GM12878 (cell line): ENCODE results near the gene NOSTRIN. TPM values are rescaled to one million over a fixed set of nuclear protein-coding genes. Genes with fewer than 3 reads are reported as not detected.

Experiments used
- ATAC-seq: fragments of 200-7000 bp; cut with Tn5 transposase; 3 replicates; pipeline ENCODE4 v1.9.1; 2020; ENCODE audit warnings: mild to moderate bottlenecking, moderate library complexity
- BruUV-seq: library from RNA; stranded (reverse); fragments of 400-500 nt; replicated peaks from 2 replicates; lab custom pipeline; 2021; lab: Mats Ljungman, UMichigan
- CTCF ChIA-PET: fragments of 300-600 bp; sonication (Branson Sonifier 250); formaldehyde crosslinking; extraction: SDS; loops from one replicate; lab custom pipeline; 2021; ENCODE audit warnings: inconsistent platforms; lab: Yijun Ruan, JAX
- POLR2A ChIA-PET: fragments of 350-600 bp; formaldehyde crosslinking; extraction: SDS; loops from one replicate; lab custom pipeline; 2021; ENCODE audit warnings: inconsistent platforms; lab: Charles Lee
- RAD21 ChIA-PET: fragments of 300-600 bp; sonication (Branson Sonifier 250); formaldehyde crosslinking; loops from one replicate; lab custom pipeline; 2023; ENCODE audit warnings: antibody characterized with exemption; ENCODE audit not compliant: unreplicated experiment; lab: Charles Lee
- SMC1A ChIA-PET: fragments of 300-600 bp; sonication (Branson Sonifier 250); formaldehyde crosslinking; loops from one replicate; lab custom pipeline; 2023; ENCODE audit not compliant: unreplicated experiment, uncharacterized antibody; lab: Charles Lee
- DNase-seq: peaks from one replicate; pipeline ENCODE4 v3.0.0-alpha.2; 2011; ENCODE audit warnings: low read depth, low spot score
- FAIRE-seq: peaks from 3 replicates; lab custom pipeline; 2011; peaks lifted over from hg19 to GRCh38; lab: Jason Lieb, UNC
- H2AFZ ChIP-seq: 2 replicates; pipeline ENCODE4 v1.6.0; 2011; ENCODE audit warnings: low read depth, low read length, control low read depth; ENCODE audit not compliant: control insufficient read depth
- H3K27ac ChIP-seq: 2 replicates; pipeline ENCODE4 v1.5.1; 2011; ENCODE audit warnings: control low read depth; ENCODE audit not compliant: control insufficient read depth, insufficient read depth
- H3K27me3 ChIP-seq, 2 experiments: replicated peaks in 1 of 2; 2 replicates each; pipeline versions ENCODE4 v1.6.0 to v1.6.1; 2011; ENCODE audit warnings: low read length in 1 of 2; ENCODE audit not compliant: control insufficient read depth in 2 of 2, insufficient read depth in 2 of 2
- H3K36me3 ChIP-seq, 2 experiments: 2 replicates each; pipeline ENCODE4 v1.5.1; 2011; ENCODE audit warnings: low read length in 1 of 2; ENCODE audit not compliant: control insufficient read depth in 2 of 2, insufficient read depth in 2 of 2
- H3K4me1 ChIP-seq: 2 replicates; pipeline ENCODE4 v1.6.1; 2011; ENCODE audit warnings: mild to moderate bottlenecking, low read length, moderate library complexity, mixed read lengths; ENCODE audit not compliant: control insufficient read depth, insufficient read depth
- H3K4me2 ChIP-seq: 2 replicates; pipeline ENCODE4 v1.6.0; 2011; ENCODE audit warnings: control low read depth; ENCODE audit not compliant: control insufficient read depth, insufficient read depth
- H3K4me3 ChIP-seq: fragments of 200-600 bp; sonication (generic); 2 replicates; pipeline ENCODE4 v1.5.1; 2016
- H3K79me2 ChIP-seq: 2 replicates; pipeline ENCODE4 v1.6.0; 2011; ENCODE audit warnings: low read length; ENCODE audit not compliant: control insufficient read depth, insufficient read depth
- H3K9ac ChIP-seq: 2 replicates; pipeline ENCODE4 v1.8.0; 2011; ENCODE audit warnings: low read length, control low read depth, mixed read lengths; ENCODE audit not compliant: control insufficient read depth, insufficient read depth
- H3K9me3 ChIP-seq: replicated peaks from 3 replicates; pipeline ENCODE4 v1.5.1; 2011; ENCODE audit warnings: mild to moderate bottlenecking, low read length; ENCODE audit not compliant: control insufficient read depth, insufficient read depth
- H4K20me1 ChIP-seq: 2 replicates; pipeline ENCODE4 v1.6.0; 2011; ENCODE audit not compliant: control insufficient read depth, insufficient read depth
- ESRRA ChIP-seq: IDR thresholded peaks from 2 replicates; pipeline ENCODE4 v1.6.1; 2012; ENCODE audit warnings: mild to moderate bottlenecking, low read length, improper control_type of control experiment
- ETV6 ChIP-seq, 2 experiments: fragments of 450-650 bp in 1 of 2; IDR thresholded peaks in 1 of 2; conservative IDR thresholded peaks in 1 of 2; 2 replicates each; pipeline ENCODE4 v1.6.1; 2014; ENCODE audit warnings: antibody characterized with exemption in 1 of 2, borderline replicate concordance in 1 of 2, low read depth in 1 of 2, mild to moderate bottlenecking in 1 of 2, moderate library complexity in 1 of 2
- IKZF1 ChIP-seq: fragments of 450-650 bp; conservative IDR thresholded peaks from 2 replicates; pipeline ENCODE4 v1.6.1; 2017; ENCODE audit warnings: antibody characterized with exemption, mild to moderate bottlenecking
- NBN ChIP-seq: fragments of 450-650 bp; IDR thresholded peaks from 2 replicates; pipeline ENCODE4 v1.6.1; 2016
- SREBF1 ChIP-seq: IDR thresholded peaks from 2 replicates; pipeline ENCODE4 v1.6.1; 2012; ENCODE audit warnings: mild to moderate bottlenecking, low read length
- TCF12 ChIP-seq: IDR thresholded peaks from 2 replicates; pipeline ENCODE4 v1.6.1; 2011; ENCODE audit warnings: low read depth, mild to moderate bottlenecking, low read length
- ZBED1 ChIP-seq: IDR thresholded peaks from 2 replicates; pipeline ENCODE4 v1.6.1; 2016; ENCODE audit warnings: borderline replicate concordance
- ZBTB40 ChIP-seq: fragments of 450-650 bp; IDR thresholded peaks from 2 replicates; pipeline ENCODE4 v1.6.1; 2016; ENCODE audit warnings: mild to moderate bottlenecking, moderate library complexity, borderline replicate concordance
- WGBS: methylation state at CpG from one replicate; pipeline ENCODE4 v1.1.6; 2016; ENCODE audit warnings: low lambda C conversion rate; ENCODE audit not compliant: insufficient replicate concordance, insufficient coverage; ENCODE audit errors: missing lambda C conversion rate; 5-methylcytosine and 5-hydroxymethylcytosine counted together
- in situ Hi-C: fragments of 300-500 bp; cut with MboI; formaldehyde crosslinking; loops from 9 replicates; pipeline ENCODE4 v1.14.3; 2018; ENCODE audit warnings: mixed read lengths
- intact Hi-C: fragments of 100-400 bp; cut with micrococcal nuclease; formaldehyde crosslinking; loops from one replicate; pipeline ENCODE4 v1.14.2; 2022; ENCODE audit not compliant: unreplicated experiment
- polyA plus RNA-seq, 11 experiments: library from polyadenylated mRNA; depleted of rRNA in 4 of 11; unstranded in 6 of 11; stranded (reverse) in 5 of 11; fragments of >200 nt; fragmentation: Nextera tagmentation in 4 of 11; fragmentation: Illumina TruSeq in 1 of 11; extraction: Ambion mirVana in 4 of 11; extraction: Trizol in 1 of 11; gene quantifications; 1 replicate in 1 of 11; 2 replicates in 10 of 11; pipeline versions ENCODE4 v1.2.1 to v1.2.3, GENCODE V29; 2011 to 2016; ENCODE audit warnings: inconsistent platforms in 2 of 11, missing spikeins in 2 of 11, low read depth in 1 of 11
- total RNA-seq, 4 experiments: library from RNA; depleted of rRNA in 3 of 4; stranded (reverse); fragments of >200 nt in 3 of 4; fragmentation: Illumina TruSeq in 1 of 4; extraction: Trizol in 1 of 4; gene quantifications; 2 replicates each; pipeline versions ENCODE4 v1.2.1 to v1.2.3, GENCODE V29; 2013 to 2021
- TF ChIP-seq, protein P1 (sequence below): fragments of 450-650 bp; IDR thresholded peaks from 2 replicates; pipeline ENCODE4 v1.6.1; 2017; ENCODE audit warnings: antibody characterized with exemption, mild to moderate bottlenecking, moderate library complexity

NOSTRIN gene
- total and polyA plus RNA-seq, 10 of the 15 experiments (the other 5 are each of a cell fraction or from before 2014, with no cell fraction given), result 0.13 to 0.42 (median 0.37) TPM; not detected in 5

GRCh38 chr2:168798076-168798887, 4.2 kb upstream of the NOSTRIN start:
- intact Hi-C loops, result no loop called here
- no peaks in the 10 kb centered on the region for H3K79me2 ChIP-seq
- no peak for DNase-seq
- H3K36me3 ChIP-seq, result no peaks in the 10 kb centered on the region
- no peaks in the 10 kb centered on the region; a peak in 1 of 4 replicates for H3K27me3 ChIP-seq
- ChIA-PET SMC1A (interaction anchor here (1.3 kb wide), 1 partner anchor 122 kb away, joined by 3 read pairs; no protein-coding TSS in a partner anchor), CTCF (no interaction called here), RAD21 (no interaction called here)
- no peaks in the 10 kb centered on the region for H4K20me1 ChIP-seq
- no peaks in the 10 kb centered on the region for H3K4me1 ChIP-seq
- H3K27ac ChIP-seq, result no peak overlapping the region
- H3K4me2 ChIP-seq, result no peak overlapping the region
- WGBS, result 59% methylated on average over 13 of the region's 13 CpGs
- no peak for ATAC-seq
- no peak overlapping the region for H3K4me3 ChIP-seq
- no peak for TF ChIP-seq NBN
- TF ChIP-seq SREBF1, result no peak
- TF ChIP-seq, all 136 proteins: peak for 0
- POLR2A ChIA-PET, result no interaction called here
- Histone ChIP-seq H2AFZ (no peak overlapping the region), H3K9me3 (no peaks in the 10 kb centered on the region), H3K9ac (no peak overlapping the region)
- no TSS peak for BruUV-seq
- in situ Hi-C loops, result no loop called here
- no peak for FAIRE-seq

GRCh38 chr2:168798888-168799410, 3.5 kb upstream of the NOSTRIN start:
- SMC1A ChIA-PET, result interaction anchor here (1.3 kb wide), 1 partner anchor 121 kb away, joined by 3 read pairs; no protein-coding TSS in a partner anchor
- Histone ChIP-seq H3K9me3 (no peaks in the 10 kb centered on the region), H3K4me1 (no peaks in the 10 kb centered on the region), H3K4me3 (no peak overlapping the region), H3K4me2 (no peak overlapping the region), H3K36me3 (no peaks in the 10 kb centered on the region), H3K79me2 (no peaks in the 10 kb centered on the region), H3K27ac (no peak overlapping the region), H3K9ac (no peak overlapping the region), H3K27me3 (no peaks in the 10 kb centered on the region; a peak in 1 of 4 replicates), H4K20me1 (no peaks in the 10 kb centered on the region), H2AFZ (no peak overlapping the region)
- no TSS peak for BruUV-seq
- DNase-seq (no peak), FAIRE-seq (no peak), ATAC-seq (no peak)
- TF ChIP-seq TCF12 (no peak), ZBED1 (no peak), ZBTB40 (no peak), ETV6 (conservative IDR thresholded peaks at IDR 0.05 in 1 of 2, IDR thresholded peaks at IDR 0.05 in 1 of 2; ENCODE audit: borderline replicate concordance in 1 of 2, low read depth in 1 of 2) (no peak), ESRRA (no peak), IKZF1 (no peak)
- TF ChIP-seq, protein P1, sequence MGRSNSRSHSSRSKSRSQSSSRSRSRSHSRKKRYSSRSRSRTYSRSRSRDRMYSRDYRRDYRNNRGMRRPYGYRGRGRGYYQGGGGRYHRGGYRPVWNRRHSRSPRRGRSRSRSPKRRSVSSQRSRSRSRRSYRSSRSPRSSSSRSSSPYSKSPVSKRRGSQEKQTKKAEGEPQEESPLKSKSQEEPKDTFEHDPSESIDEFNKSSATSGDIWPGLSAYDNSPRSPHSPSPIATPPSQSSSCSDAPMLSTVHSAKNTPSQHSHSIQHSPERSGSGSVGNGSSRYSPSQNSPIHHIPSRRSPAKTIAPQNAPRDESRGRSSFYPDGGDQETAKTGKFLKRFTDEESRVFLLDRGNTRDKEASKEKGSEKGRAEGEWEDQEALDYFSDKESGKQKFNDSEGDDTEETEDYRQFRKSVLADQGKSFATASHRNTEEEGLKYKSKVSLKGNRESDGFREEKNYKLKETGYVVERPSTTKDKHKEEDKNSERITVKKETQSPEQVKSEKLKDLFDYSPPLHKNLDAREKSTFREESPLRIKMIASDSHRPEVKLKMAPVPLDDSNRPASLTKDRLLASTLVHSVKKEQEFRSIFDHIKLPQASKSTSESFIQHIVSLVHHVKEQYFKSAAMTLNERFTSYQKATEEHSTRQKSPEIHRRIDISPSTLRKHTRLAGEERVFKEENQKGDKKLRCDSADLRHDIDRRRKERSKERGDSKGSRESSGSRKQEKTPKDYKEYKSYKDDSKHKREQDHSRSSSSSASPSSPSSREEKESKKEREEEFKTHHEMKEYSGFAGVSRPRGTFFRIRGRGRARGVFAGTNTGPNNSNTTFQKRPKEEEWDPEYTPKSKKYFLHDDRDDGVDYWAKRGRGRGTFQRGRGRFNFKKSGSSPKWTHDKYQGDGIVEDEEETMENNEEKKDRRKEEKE, result no peak
- intact Hi-C loops, result no loop called here
- WGBS, result 52% methylated on average over 1 of the region's 1 CpG
- RAD21 ChIA-PET, result no interaction called here
- POLR2A ChIA-PET, result no interaction called here
- CTCF ChIA-PET, result no interaction called here
- in situ Hi-C loops, result no loop called here
